Ovary (tissue), 9 donors: Measurements from ENCODE around the gene PDZD4. TPM values are rescaled to one million over a fixed set of nuclear protein-coding genes. Genes with fewer than 3 reads are reported as not detected.
A peak's percentile ranks its signal among the peaks of the same experiment; 100 is the strongest.

Experiments
- DNase-seq, 5 donors: peaks; one replicate each; pipeline ENCODE4 v3.0.0-alpha.2; 2019 to 2020
- H3K27ac ChIP-seq, 2 donors: fragments of 200-600 bp; one replicate each; pipeline versions ENCODE4 v1.5.1 to v1.8.0; 2019 to 2022
- H3K27me3 ChIP-seq: fragments of 200-600 bp; one replicate; pipeline ENCODE4 v1.8.0; 2022
- H3K36me3 ChIP-seq: fragments of 200-600 bp; sonication (generic); one replicate; pipeline ENCODE4 v1.5.1; 2019
- H3K4me1 ChIP-seq: one replicate; pipeline ENCODE4 v1.8.1; 2013; ENCODE audit warnings: mild to moderate bottlenecking, moderate library complexity; ENCODE audit not compliant: insufficient read depth
- H3K4me3 ChIP-seq: fragments of 200-600 bp; sonication (generic); one replicate; pipeline ENCODE4 v1.5.1; 2017
- H3K9me3 ChIP-seq, 2 donors: fragments of 200-600 bp in 1 of 2; sonication (generic) in 1 of 2; one replicate each; pipeline versions ENCODE4 v1.5.1 to v1.8.1; 2013 to 2019; ENCODE audit warnings: mild to moderate bottlenecking in 1 of 2, moderate library complexity in 1 of 2
- EP300 ChIP-seq: sonication (generic); formaldehyde crosslinking; IDR thresholded peaks from one replicate; pipeline ENCODE4 v1.6.1; 2017; ENCODE audit warnings: antibody characterized with exemption
- POLR2A ChIP-seq: fragments of 450-650 bp; IDR thresholded peaks from one replicate; pipeline ENCODE4 v1.6.1; 2017; ENCODE audit warnings: antibody characterized with exemption, mild to moderate bottlenecking, moderate library complexity
- WGBS, 3 donors: extraction: QIAGEN DNeasy Blood & Tissue Kit in 1 of 3; methylation state at CpG; one replicate each; pipeline versions ENCODE4 v1.1.5 to v1.1.7; 2013 to 2017; 5-methylcytosine and 5-hydroxymethylcytosine counted together
- intact Hi-C, 4 donors: fragments of 100-400 bp; cut with DNase I; formaldehyde crosslinking; loops; one replicate each; pipeline versions ENCODE4 v1.11.0 to v1.15.1; 2022 to 2023
- polyA plus RNA-seq, 2 donors: library from polyadenylated mRNA; stranded (reverse); fragments of 200-250 nt in 1 of 2; fragments of 350-450 nt in 1 of 2; fragmentation: Illumina TruSeq in 1 of 2; extraction: RNeasy Lipid Tissue Mini Kit (QIAGEN cat#74804) in 1 of 2; gene quantifications; one replicate each; pipeline ENCODE4 v1.2.3, GENCODE V29; 2013 to 2014
- total RNA-seq, 7 donors: library from RNA; depleted of rRNA in 2 of 7; stranded (reverse); fragments of >200 nt in 2 of 7; fragmentation: NEBNext Ultra II Directional in 3 of 7; extraction: Animal tissue kit (Norgen Biotek cat#: 25700) in 3 of 7; gene quantifications; one replicate each; pipeline versions ENCODE4 v1.1.0 to v1.2.4, GENCODE V29; 2016 to 2023
- TF ChIP-seq, protein P1 (sequence below), 3 donors: fragments of 450-650 bp in 2 of 3; fragments of 200-600 bp in 1 of 3; IDR thresholded peaks; one replicate each; pipeline versions ENCODE4 v1.5.1 to v1.8.0; 2016 to 2022; ENCODE audit warnings: antibody characterized with exemption in 3 of 3, mild to moderate bottlenecking in 1 of 3
- donor health status: DM: no; HTN: no; CAD: no; lungs with moderate emphysema.
- donor health status: DM: no; HTN: no; CAD: no.
- donor health status: Bipolar disorder and iron deficiency.
- donor health status: DM: yes; HTN: yes; CAD: no.
- donor health status: DM: no; HTN: no; CAD: no.
- donor health status: DM: yes; HTN: yes; CAD: no.

Gene PDZD4
- total and polyA plus RNA-seq, 9 donors: 0.73 to 8.6 (median 2.2) TPM

DNA sequence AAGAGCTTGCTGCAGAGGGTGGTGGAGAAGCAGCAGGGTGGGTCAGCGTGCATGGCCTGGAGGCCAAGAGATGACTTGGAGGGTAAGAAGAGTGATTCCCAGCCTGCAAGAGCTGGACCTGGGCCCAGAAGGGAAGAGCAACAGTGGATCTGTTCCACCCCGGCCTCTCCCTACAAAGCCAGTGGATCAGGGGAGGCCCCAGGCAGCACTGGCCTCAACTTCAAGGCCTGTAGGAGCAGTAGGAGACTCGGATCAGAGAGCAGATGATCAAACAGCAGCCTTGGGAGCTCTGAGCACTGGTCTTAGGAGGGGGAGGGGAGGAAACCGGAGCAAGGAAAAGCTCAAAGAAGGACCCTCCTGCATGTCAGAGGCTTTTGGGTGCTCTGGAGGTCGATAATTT is 48.0 kb upstream of the PDZD4 start:
- no peak overlapping the region for H3K4me3 ChIP-seq
- H3K9me3 ChIP-seq: no peaks in the 10 kb centered on the region
- no peaks in the 10 kb centered on the region for H3K27me3 ChIP-seq
- TF ChIP-seq EP300 (no peak), POLR2A (no peak)
- TF ChIP-seq, protein P1, sequence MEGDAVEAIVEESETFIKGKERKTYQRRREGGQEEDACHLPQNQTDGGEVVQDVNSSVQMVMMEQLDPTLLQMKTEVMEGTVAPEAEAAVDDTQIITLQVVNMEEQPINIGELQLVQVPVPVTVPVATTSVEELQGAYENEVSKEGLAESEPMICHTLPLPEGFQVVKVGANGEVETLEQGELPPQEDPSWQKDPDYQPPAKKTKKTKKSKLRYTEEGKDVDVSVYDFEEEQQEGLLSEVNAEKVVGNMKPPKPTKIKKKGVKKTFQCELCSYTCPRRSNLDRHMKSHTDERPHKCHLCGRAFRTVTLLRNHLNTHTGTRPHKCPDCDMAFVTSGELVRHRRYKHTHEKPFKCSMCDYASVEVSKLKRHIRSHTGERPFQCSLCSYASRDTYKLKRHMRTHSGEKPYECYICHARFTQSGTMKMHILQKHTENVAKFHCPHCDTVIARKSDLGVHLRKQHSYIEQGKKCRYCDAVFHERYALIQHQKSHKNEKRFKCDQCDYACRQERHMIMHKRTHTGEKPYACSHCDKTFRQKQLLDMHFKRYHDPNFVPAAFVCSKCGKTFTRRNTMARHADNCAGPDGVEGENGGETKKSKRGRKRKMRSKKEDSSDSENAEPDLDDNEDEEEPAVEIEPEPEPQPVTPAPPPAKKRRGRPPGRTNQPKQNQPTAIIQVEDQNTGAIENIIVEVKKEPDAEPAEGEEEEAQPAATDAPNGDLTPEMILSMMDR (IDR thresholded peaks at IDR 0.05): no peak
- no peaks in the 10 kb centered on the region for H3K36me3 ChIP-seq
- no peaks in the 10 kb centered on the region for H3K4me1 ChIP-seq
- 38 to 40% (median 38%) methylated on average over 5 of the region's 5 CpGs for WGBS, 3 donors
- intact Hi-C loops: no loop called here
- DNase-seq: no peak
- H3K27ac ChIP-seq: no peak overlapping the region

DNA sequence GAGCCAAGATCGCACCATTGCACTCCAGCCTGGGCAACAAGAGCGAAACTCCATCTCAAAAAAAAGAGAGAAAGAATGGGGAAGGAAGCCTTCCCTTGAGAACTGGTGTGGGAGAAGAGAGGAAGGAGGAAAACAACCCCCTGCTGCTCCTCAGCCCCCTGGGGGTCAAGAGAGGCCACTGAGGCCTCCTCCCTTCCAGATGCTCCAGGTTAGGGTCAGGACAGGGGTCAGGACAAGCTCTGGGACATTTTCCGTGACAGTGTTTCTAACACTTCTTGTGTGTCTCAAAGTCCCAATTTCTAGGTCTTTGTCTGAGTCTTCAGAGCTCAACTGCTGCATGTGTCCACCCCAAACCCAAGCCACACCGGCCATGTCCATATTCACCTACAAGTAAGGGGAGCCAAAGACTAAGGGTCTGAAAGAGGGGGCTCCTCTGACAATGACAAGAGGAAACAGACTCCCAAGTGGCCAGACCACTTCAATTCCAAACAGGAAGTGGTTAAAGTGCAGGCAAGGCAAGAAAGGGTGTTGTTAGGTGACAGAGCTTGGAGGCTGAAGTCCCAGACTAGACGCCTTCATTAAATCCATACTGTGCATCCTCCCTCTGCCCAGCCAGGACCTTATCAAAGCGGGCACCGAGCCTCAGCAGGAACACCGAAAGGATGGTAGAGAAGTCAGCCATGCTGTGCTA is 47.4 kb upstream of the PDZD4 start:
- Histone ChIP-seq H3K4me3 (no peak overlapping the region), H3K9me3 (no peaks in the 10 kb centered on the region), H3K4me1 (no peaks in the 10 kb centered on the region), H3K27me3 (no peaks in the 10 kb centered on the region), H3K27ac (no peak overlapping the region), H3K36me3 (no peaks in the 10 kb centered on the region)
- intact Hi-C loops: no loop called here
- TF ChIP-seq EP300: no peak
- TF ChIP-seq, protein P1 (IDR thresholded peaks at IDR 0.05): no peak
- no peak for TF ChIP-seq POLR2A
- no peak for DNase-seq
- whole genome bisulfite sequencing, 3 donors: 84 to 89% (median 87%) methylated on average over 8 of the region's 8 CpGs

DNA sequence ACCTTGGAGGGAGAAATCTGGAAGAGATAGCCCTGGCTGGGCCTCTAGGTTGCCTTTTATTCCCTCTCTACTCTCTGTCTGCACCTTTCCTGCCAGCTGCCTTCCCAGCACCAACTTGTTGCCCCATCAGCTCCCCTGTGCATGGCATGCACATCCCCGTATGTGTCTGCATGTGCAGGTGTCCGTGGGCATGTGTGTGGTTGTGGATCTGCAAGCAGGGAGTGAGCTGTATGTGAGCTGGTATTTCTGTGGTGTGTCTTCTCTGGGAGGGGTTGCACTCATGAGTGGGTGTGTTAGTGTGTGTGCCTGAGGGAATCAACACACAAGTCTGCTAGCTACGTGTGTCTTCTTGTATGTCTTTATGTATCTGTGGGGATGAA is 45.8 kb upstream of the PDZD4 start:
- Histone ChIP-seq H3K9me3 (no peaks in the 10 kb centered on the region), H3K4me1 (no peaks in the 10 kb centered on the region), H3K27ac (no peak overlapping the region), H3K4me3 (no peak overlapping the region), H3K27me3 (no peaks in the 10 kb centered on the region), H3K36me3 (no peaks in the 10 kb centered on the region)
- TF ChIP-seq EP300: no peak
- TF ChIP-seq, protein P1 (IDR thresholded peaks at IDR 0.05): no peak
- TF ChIP-seq POLR2A: no peak
- no peak for DNase-seq
- intact Hi-C loops: no loop called here
- WGBS, 3 donors: 51 to 56% (median 53%) methylated on average over 3 of the region's 3 CpGs

DNA sequence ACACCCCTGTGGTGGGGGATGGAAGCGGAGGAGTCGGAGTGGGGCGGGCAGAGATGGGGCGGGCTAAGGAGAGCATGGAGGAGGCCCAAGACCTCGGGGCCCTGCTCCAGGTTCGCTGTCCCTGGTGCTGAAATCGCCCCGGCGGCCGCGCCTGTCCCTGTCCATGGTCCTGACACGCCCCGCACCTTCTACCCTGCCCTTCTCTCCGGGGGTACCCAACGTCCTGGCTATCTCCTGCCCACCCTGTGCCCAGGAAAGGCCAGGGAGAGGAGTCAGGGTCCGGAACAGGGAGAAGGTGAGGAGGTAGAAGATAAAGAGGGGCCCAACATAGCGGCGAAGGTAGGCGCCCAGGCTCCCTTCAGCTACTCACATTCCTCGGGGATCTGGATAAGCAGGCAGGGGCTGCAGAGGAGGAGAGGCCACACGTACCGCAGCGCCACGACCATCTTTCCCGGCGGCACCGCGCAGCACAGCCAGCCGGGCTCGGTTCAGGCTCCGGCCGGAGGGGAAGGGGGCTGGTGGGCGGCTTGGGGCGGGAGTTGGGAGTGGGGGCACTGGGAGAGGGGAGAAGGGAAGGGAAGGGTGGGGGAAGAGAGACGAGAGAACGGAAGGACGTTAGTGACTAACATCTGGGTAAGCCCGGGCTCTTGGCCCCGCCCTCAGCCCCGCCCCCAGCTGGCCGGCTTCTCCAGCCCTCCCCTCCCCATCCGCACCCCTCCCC is 45.2 kb upstream of the PDZD4 start:
- no peaks in the 10 kb centered on the region for H3K9me3 ChIP-seq
- H3K4me1 ChIP-seq: no peaks in the 10 kb centered on the region
- H3K4me3 ChIP-seq: no peak overlapping the region
- 10 to 18% (median 14%) methylated on average over 39 to 42 of the region's 42 CpGs for WGBS, 3 donors
- H3K27me3 ChIP-seq: no peaks in the 10 kb centered on the region
- H3K36me3 ChIP-seq: no peaks in the 10 kb centered on the region
- TF ChIP-seq EP300 (no peak), POLR2A (no peak)
- TF ChIP-seq, protein P1 (IDR thresholded peaks at IDR 0.05): no peak
- H3K27ac ChIP-seq: no peak overlapping the region
- intact Hi-C loops: no loop called here
- DNase-seq: peak; percentile 27 to 78 (median 69)
